ENCODE results near the gene MAGIX. TPM values are rescaled to one million over a fixed set of nuclear protein-coding genes. Genes with fewer than 3 reads are reported as not detected.

Gene MAGIX
- polyA plus RNA-seq, 1 of the 3 experiments (the other 2 are of a cell fraction), result 1.1 TPM

DNA sequence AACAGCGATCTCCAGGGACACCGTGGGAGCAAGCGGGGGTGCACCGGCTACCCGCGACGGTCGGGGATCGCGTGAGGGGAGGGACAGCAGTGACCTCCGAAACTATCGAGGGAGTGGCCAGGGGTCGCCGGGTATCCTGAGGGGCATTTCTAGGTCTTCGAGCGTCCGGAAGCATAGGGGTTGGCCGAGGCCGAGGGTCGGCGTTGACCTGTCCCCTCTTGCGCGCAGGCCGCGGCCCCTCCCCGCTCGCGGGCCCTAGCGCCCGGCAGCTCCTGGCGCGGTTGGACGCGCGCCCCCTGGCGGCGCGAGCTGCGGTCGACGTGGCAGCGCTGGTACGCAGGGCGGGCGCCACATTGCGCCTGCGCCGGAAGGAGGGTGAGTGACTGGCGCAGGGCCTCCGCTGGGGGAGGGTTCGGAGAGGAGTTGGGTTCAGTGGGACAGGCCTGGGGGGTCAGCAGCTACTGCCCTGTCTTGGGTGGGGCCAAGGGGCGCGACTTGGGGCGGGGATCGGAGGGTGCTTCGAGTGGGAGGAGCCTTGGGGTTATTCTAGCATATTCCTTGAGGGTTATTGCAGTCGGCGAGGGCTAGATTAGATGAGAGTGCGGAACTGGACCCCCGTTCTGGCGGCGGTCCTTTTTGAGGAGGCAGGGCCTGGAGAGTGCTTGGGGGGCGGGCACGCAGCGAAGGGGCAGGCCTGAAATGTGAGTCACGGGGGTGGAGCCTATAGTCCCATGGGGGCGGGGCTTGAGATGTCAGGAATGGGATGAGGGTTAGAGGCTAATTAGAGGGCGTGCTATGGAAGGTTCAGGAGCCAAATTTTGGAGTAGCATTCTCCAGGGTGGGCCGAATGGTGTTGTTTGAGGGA is 1.2 kb downstream of the MAGIX start:
- POLR2A ChIA-PET, result interaction anchor here (0.7 kb wide), 1 partner anchor 8 kb away, joined by 5 read pairs; the partner anchor contains the start of gene PLP2
- peak; percentile 90 for DNase-seq
- WGBS (ENCODE audit: low lambda C conversion rate), result 25% methylated on average over 19 of the region's 69 CpGs

More for the DNA sequence above, 1.2 kb downstream of the MAGIX start:
- H3K9me3 ChIP-seq, result no peaks in the 10 kb centered on the region
- H3K36me3 ChIP-seq (replicated peaks in 1 of 2; ENCODE audit: control insufficient read depth in 1 of 2, insufficient read depth in 2 of 2, low read length in 1 of 2), result no peaks in the 10 kb centered on the region
- 0 out of 2 replicates have a peak overlapping the region, but pooled peaks have one; percentile 65 for H2AFZ ChIP-seq (ENCODE audit: low read depth)
- H3F3A ChIP-seq (replicated peaks; ENCODE audit: insufficient read depth), result peaks cover 9% of the 10 kb centered on the region
- peaks cover 4 to 11% of the 10 kb centered on the region in 2 experiments; a peak in 1 of 4 replicates for H3K4me1 ChIP-seq (ENCODE audit: control insufficient read depth in 1 of 2, insufficient read depth in 2 of 2, low read depth in 1 of 2, low read length in 1 of 2)
- H3K27me3 ChIP-seq (ENCODE audit: insufficient read depth), result no peaks in the 10 kb centered on the region; the same call in 1 of the 2 replicates
- no peaks in the 10 kb centered on the region for H4K20me1 ChIP-seq (ENCODE audit: insufficient read depth)
- H3K4me2 ChIP-seq, result 0 out of 2 replicates have a peak overlapping the region, but pooled peaks have one; percentile 33
- CTCF ChIA-PET, result interaction anchor here (0.7 to 1.2 kb wide), 5 partner anchors 15 to 1308 kb away, joined by 3 to 4 read pairs (median 3); no protein-coding TSS in a partner anchor
- peak overlapping the region; percentile 60 to 72 for H3K27ac ChIP-seq (ENCODE audit: low read depth in 2 of 2, low read length in 1 of 2)
- TF ChIP-seq RCOR1 (IDR thresholded peaks at IDR 0.05; ENCODE audit: low read length) (no peak), SMC3 (IDR thresholded peaks at IDR 0.05; ENCODE audit: low read depth, low read length) (peak; percentile 51), RFX5 (IDR thresholded peaks at IDR 0.05; ENCODE audit: low read length) (no peak), RXRA (IDR thresholded peaks at IDR 0.05; ENCODE audit: borderline replicate concordance, low read depth) (no peak), NRF1 (IDR thresholded peaks at IDR 0.05; ENCODE audit: low read depth, low read length) (peak; percentile 77), EZH2phosphoT487 (IDR thresholded peaks at IDR 0.05; ENCODE audit: borderline replicate concordance, low read depth) (no peak), RAD21 (IDR thresholded peaks at IDR 0.05; ENCODE audit: low read length) (peak; percentile 40; the same call in 1 of the 2 replicates)
- TF ChIP-seq, protein P1, sequence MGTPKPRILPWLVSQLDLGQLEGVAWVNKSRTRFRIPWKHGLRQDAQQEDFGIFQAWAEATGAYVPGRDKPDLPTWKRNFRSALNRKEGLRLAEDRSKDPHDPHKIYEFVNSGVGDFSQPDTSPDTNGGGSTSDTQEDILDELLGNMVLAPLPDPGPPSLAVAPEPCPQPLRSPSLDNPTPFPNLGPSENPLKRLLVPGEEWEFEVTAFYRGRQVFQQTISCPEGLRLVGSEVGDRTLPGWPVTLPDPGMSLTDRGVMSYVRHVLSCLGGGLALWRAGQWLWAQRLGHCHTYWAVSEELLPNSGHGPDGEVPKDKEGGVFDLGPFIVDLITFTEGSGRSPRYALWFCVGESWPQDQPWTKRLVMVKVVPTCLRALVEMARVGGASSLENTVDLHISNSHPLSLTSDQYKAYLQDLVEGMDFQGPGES (IDR thresholded peaks at IDR 0.05; ENCODE audit: low read depth, low read length), result no peak
- TF ChIP-seq, protein P2, sequence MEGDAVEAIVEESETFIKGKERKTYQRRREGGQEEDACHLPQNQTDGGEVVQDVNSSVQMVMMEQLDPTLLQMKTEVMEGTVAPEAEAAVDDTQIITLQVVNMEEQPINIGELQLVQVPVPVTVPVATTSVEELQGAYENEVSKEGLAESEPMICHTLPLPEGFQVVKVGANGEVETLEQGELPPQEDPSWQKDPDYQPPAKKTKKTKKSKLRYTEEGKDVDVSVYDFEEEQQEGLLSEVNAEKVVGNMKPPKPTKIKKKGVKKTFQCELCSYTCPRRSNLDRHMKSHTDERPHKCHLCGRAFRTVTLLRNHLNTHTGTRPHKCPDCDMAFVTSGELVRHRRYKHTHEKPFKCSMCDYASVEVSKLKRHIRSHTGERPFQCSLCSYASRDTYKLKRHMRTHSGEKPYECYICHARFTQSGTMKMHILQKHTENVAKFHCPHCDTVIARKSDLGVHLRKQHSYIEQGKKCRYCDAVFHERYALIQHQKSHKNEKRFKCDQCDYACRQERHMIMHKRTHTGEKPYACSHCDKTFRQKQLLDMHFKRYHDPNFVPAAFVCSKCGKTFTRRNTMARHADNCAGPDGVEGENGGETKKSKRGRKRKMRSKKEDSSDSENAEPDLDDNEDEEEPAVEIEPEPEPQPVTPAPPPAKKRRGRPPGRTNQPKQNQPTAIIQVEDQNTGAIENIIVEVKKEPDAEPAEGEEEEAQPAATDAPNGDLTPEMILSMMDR (IDR thresholded peaks at IDR 0.05), result peak; percentile 54
- TF ChIP-seq, protein P3, sequence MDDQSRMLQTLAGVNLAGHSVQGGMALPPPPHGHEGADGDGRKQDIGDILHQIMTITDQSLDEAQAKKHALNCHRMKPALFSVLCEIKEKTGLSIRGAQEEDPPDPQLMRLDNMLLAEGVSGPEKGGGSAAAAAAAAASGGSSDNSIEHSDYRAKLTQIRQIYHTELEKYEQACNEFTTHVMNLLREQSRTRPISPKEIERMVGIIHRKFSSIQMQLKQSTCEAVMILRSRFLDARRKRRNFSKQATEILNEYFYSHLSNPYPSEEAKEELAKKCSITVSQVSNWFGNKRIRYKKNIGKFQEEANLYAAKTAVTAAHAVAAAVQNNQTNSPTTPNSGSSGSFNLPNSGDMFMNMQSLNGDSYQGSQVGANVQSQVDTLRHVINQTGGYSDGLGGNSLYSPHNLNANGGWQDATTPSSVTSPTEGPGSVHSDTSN (IDR thresholded peaks at IDR 0.05), result peak; percentile 46
- peak overlapping the region; percentile 23 to 38; a peak in 3 of 4 replicates for H3K4me3 ChIP-seq (ENCODE audit: low read depth in 2 of 2, low read length in 1 of 2)
- H3K9me2 ChIP-seq, result no peaks in the 10 kb centered on the region
- H3K9ac ChIP-seq, result peak overlapping the region; percentile 58
- H3K79me2 ChIP-seq (ENCODE audit: insufficient read depth), result no peaks in the 10 kb centered on the region

Data from SK-N-SH (cell line).